HG03103 (cell line): Measurements from ENCODE around the gene TMPRSS4.

Experiments
- ATAC-seq: cut with Tn5 transposase; IDR thresholded peaks from one replicate; pipeline ENCODE4 v1.9.1; 2021; ENCODE audit warnings: low read depth; ENCODE audit not compliant: unreplicated experiment

TMPRSS4 gene

GRCh38 chr11:118128721-118129470, 52.0 kb downstream of the TMPRSS4 start:
- no peak for ATAC-seq

- ATAC-seq, result no peak
Observed at GRCh38 chr11:118129471-118130172, 52.7 kb downstream of the TMPRSS4 start.

GRCh38 chr11:118132385-118133151, 55.7 kb downstream of the TMPRSS4 start:
- ATAC-seq, result no peak

GRCh38 chr11:118133816-118134215, 56.9 kb downstream of the TMPRSS4 start:
- no peak for ATAC-seq

- no peak for ATAC-seq
Observed at GRCh38 chr11:118135051-118135795, 58.3 kb downstream of the TMPRSS4 start.

- ATAC-seq, result no peak
Observed at GRCh38 chr11:118135796-118136165, 58.9 kb downstream of the TMPRSS4 start.

GRCh38 chr11:118136341-118136740, 59.5 kb downstream of the TMPRSS4 start:
- ATAC-seq, result no peak

GRCh38 chr11:118136801-118137200, 59.9 kb downstream of the TMPRSS4 start:
- ATAC-seq, result no peak

- ATAC-seq, result no peak
Observed at GRCh38 chr11:118138839-118139420, 62.1 kb downstream of the TMPRSS4 start.

GRCh38 chr11:118139578-118139977, 62.7 kb downstream of the TMPRSS4 start:
- no peak for ATAC-seq

GRCh38 chr11:118142081-118142480, 65.2 kb downstream of the TMPRSS4 start:
- ATAC-seq, result no peak

GRCh38 chr11:118142809-118143208, 65.9 kb downstream of the TMPRSS4 start:
- no peak for ATAC-seq

- ATAC-seq, result no peak
Observed at GRCh38 chr11:118143661-118144185, 66.8 kb downstream of the TMPRSS4 start.

GRCh38 chr11:118144301-118145268, 67.7 kb downstream of the TMPRSS4 start:
- no peak for ATAC-seq

GRCh38 chr11:118145285-118146227, 68.7 kb downstream of the TMPRSS4 start:
- peak; percentile 79 for ATAC-seq

GRCh38 chr11:118146554-118146953, 69.7 kb downstream of the TMPRSS4 start:
- no peak for ATAC-seq

- ATAC-seq, result no peak
Observed at GRCh38 chr11:118147502-118147901, 70.6 kb downstream of the TMPRSS4 start.

GRCh38 chr11:118148240-118148639, 71.4 kb downstream of the TMPRSS4 start:
- ATAC-seq, result no peak
